Mesendoderm (in vitro differentiated cells): ENCODE measurements around the gene STAB1.

Experiments used
- DNase-seq: peaks from one replicate; pipeline ENCODE4 v3.0.0; 2013
- H2AK5ac ChIP-seq: 2 replicates; pipeline ENCODE4 v1.6.1; 2013; ENCODE audit warnings: low read length, inconsistent platforms
- H2BK120ac ChIP-seq: 2 replicates; pipeline ENCODE4 v1.6.1; 2013; ENCODE audit warnings: low read depth, mild to moderate bottlenecking, low read length, moderate library complexity, mixed read lengths
- H2BK15ac ChIP-seq: replicated peaks from 2 replicates; pipeline ENCODE4 v1.6.1; 2013; ENCODE audit warnings: low read depth, mild to moderate bottlenecking, moderate library complexity
- H2BK5ac ChIP-seq: 2 replicates; pipeline ENCODE4 v1.6.1; 2013; ENCODE audit warnings: low read length, inconsistent platforms
- H3K18ac ChIP-seq: 2 replicates; pipeline ENCODE4 v1.6.1; 2013; ENCODE audit warnings: mild to moderate bottlenecking, low read length, mixed read lengths
- H3K23ac ChIP-seq: one replicate; pipeline ENCODE4 v1.6.1; 2013; ENCODE audit warnings: low read length
- H3K27ac ChIP-seq: 2 replicates; pipeline ENCODE4 v1.5.1; 2013; ENCODE audit warnings: low read depth, mild to moderate bottlenecking, inconsistent platforms, low read length, moderate library complexity
- H3K27me3 ChIP-seq: 2 replicates; pipeline ENCODE4 v1.6.1; 2013; ENCODE audit warnings: low read length, control low read depth, mild to moderate bottlenecking, inconsistent platforms; ENCODE audit not compliant: insufficient read depth, poor library complexity
- H3K36me3 ChIP-seq: 2 replicates; pipeline ENCODE4 v1.6.1; 2013; ENCODE audit warnings: low read length, inconsistent platforms; ENCODE audit not compliant: control insufficient read depth, insufficient read depth
- H3K4ac ChIP-seq: one replicate; pipeline ENCODE4 v1.6.1; 2013; ENCODE audit warnings: low read depth, mild to moderate bottlenecking, low read length, moderate library complexity
- H3K4me1 ChIP-seq: 2 replicates; pipeline ENCODE4 v1.6.1; 2013; ENCODE audit warnings: low read depth, low read length, inconsistent platforms; ENCODE audit not compliant: control insufficient read depth
- H3K4me2 ChIP-seq: 2 replicates; pipeline ENCODE4 v1.6.1; 2013; ENCODE audit warnings: low read length
- H3K4me3 ChIP-seq: 2 replicates; pipeline ENCODE4 v1.5.1; 2013; ENCODE audit warnings: mild to moderate bottlenecking, low read length
- H3K56ac ChIP-seq: one replicate; pipeline ENCODE4 v1.6.1; 2013; ENCODE audit warnings: low read length
- H3K79me1 ChIP-seq: 2 replicates; pipeline ENCODE4 v1.6.1; 2013; ENCODE audit warnings: low read length, inconsistent platforms
- H3K79me2 ChIP-seq: 2 replicates; pipeline ENCODE4 v1.6.1; 2013; ENCODE audit warnings: mild to moderate bottlenecking, low read length; ENCODE audit not compliant: control insufficient read depth, insufficient read depth
- H3K9ac ChIP-seq: 2 replicates; pipeline ENCODE4 v1.6.1; 2013; ENCODE audit warnings: low read length, inconsistent platforms
- H4K5ac ChIP-seq: one replicate; pipeline ENCODE4 v1.6.1; 2013; ENCODE audit warnings: low read length
- H4K8ac ChIP-seq: one replicate; pipeline ENCODE4 v1.6.1; 2013; ENCODE audit warnings: low read depth, mild to moderate bottlenecking, control low read depth, low read length, moderate library complexity
- WGBS: extraction: QIAGEN DNeasy Blood & Tissue Kit; methylation state at CpG from one replicate; pipeline ENCODE4 v1.1.7; 2013; ENCODE audit warnings: low lambda C conversion rate, missing lambda C conversion rate; ENCODE audit not compliant: insufficient coverage; ENCODE audit errors: extremely low coverage; 5-methylcytosine and 5-hydroxymethylcytosine counted together

STAB1 gene

DNA sequence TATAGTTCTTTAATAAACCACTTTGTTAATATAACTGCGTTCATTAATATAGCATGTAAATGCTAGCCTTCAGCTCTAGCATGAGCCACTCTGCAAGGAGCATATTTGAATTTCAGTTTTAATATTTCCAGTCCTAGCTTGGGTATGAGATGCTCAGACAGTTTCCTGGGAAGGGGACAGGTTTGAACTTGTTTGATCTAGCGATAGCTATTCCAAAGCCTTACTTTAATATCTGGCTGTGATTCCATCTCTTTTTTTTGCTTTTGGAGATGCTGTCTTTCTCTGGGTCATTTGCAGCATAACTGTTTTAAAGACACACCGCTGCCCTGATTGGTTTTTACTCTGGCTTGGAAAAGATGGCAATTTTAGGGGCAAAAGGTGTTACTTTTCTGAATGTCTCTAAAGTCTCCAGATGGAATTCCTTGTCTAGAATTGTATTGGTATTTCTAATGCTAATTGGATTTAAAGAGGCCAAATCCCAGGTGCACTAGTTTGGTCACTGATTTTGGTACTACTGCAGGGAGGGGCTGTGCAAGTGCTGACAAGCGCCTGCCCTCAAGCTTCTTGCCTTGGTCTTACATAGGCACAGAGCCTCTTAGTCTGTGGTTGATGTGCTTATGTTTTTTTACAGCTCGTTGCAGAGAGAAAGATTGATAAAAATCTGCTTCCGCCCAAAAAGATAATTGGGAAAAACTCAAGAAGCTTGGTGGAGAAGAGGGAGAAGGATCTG lies 36.9 kb upstream of the STAB1 start:
- H3K9ac ChIP-seq, result no peak overlapping the region
- no peak overlapping the region for H3K4me2 ChIP-seq
- no peak overlapping the region for H3K4me3 ChIP-seq
- H3K4me1 ChIP-seq, result peaks cover 7% of the 10 kb centered on the region
- H3K18ac ChIP-seq, result no peak overlapping the region
- no peak overlapping the region for H3K27ac ChIP-seq
- no peak overlapping the region for H2BK5ac ChIP-seq
- H3K56ac ChIP-seq, result no peak overlapping the region
- DNase-seq, result no peak
- peaks cover 22% of the 10 kb centered on the region for H3K79me1 ChIP-seq
- no peaks in the 10 kb centered on the region for H3K27me3 ChIP-seq
- no peak overlapping the region for H2BK15ac ChIP-seq
- no peak overlapping the region for H4K8ac ChIP-seq
- H3K4ac ChIP-seq, result no peak overlapping the region
- H3K36me3 ChIP-seq, result peaks cover 4% of the 10 kb centered on the region
- WGBS, result no CpG with 5 or more reads among the region's 6 CpGs
- no peak overlapping the region for H4K5ac ChIP-seq
- no peak overlapping the region for H3K23ac ChIP-seq
- no peak overlapping the region for H2AK5ac ChIP-seq
- H2BK120ac ChIP-seq, result no peak overlapping the region
- H3K79me2 ChIP-seq, result peaks cover 20% of the 10 kb centered on the region

- no peak overlapping the region for H4K5ac ChIP-seq
- DNase-seq, result no peak
- no peak overlapping the region for H3K56ac ChIP-seq
- no peak overlapping the region for H3K18ac ChIP-seq
- H3K9ac ChIP-seq, result no peak overlapping the region
- no peak overlapping the region for H4K8ac ChIP-seq
- WGBS, result no CpG with 5 or more reads among the region's 14 CpGs
- no peak overlapping the region for H3K23ac ChIP-seq
- H3K4me2 ChIP-seq, result no peak overlapping the region
- no peak overlapping the region for H3K4ac ChIP-seq
- H2AK5ac ChIP-seq, result no peak overlapping the region
- H3K27ac ChIP-seq, result no peak overlapping the region
- H3K27me3 ChIP-seq, result no peaks in the 10 kb centered on the region
- peaks cover 7% of the 10 kb centered on the region for H3K4me1 ChIP-seq
- no peak overlapping the region for H2BK15ac ChIP-seq
- peaks cover 20% of the 10 kb centered on the region for H3K79me2 ChIP-seq
- no peak overlapping the region for H3K4me3 ChIP-seq
- peaks cover 4% of the 10 kb centered on the region for H3K36me3 ChIP-seq
- H3K79me1 ChIP-seq, result peaks cover 22% of the 10 kb centered on the region
- H2BK5ac ChIP-seq, result no peak overlapping the region
- H2BK120ac ChIP-seq, result no peak overlapping the region
Measured at GRCh38 chr3:52458770-52459545, 36.2 kb upstream of the STAB1 start.

DNA sequence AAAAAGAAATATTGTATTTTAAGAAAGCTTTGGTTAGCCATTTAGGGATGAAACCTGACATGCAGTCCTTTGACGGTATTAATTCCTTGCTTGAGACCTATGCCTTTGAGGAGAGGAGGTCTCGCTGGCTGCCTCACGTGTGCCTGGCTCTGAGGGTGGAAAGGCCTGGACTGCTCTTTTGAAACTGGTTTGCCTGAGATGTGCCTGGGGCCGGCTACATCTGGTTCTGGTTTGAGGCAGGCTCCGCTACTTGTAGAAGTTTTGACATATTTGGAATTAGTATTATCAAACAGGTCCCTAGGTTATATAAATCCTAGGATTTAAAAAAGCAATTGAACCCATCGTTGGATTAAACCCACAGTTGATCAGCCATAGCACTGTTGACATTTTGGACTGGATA lies 33.3 kb upstream of the STAB1 start:
- Histone ChIP-seq H3K4me3 (no peak overlapping the region), H2BK120ac (no peak overlapping the region), H3K23ac (no peak overlapping the region), H2BK5ac (no peak overlapping the region), H3K18ac (no peak overlapping the region), H3K79me1 (peaks cover 18% of the 10 kb centered on the region), H3K9ac (no peak overlapping the region), H3K27ac (no peak overlapping the region), H2AK5ac (no peak overlapping the region), H3K36me3 (peaks cover 7% of the 10 kb centered on the region), H4K8ac (no peak overlapping the region), H3K4me1 (peaks cover 1% of the 10 kb centered on the region), H3K27me3 (no peaks in the 10 kb centered on the region), H3K79me2 (peaks cover 16% of the 10 kb centered on the region), H4K5ac (no peak overlapping the region), H2BK15ac (no peak overlapping the region), H3K4me2 (no peak overlapping the region), H3K56ac (no peak overlapping the region), H3K4ac (no peak overlapping the region)
- WGBS, result no CpG with 5 or more reads among the region's 6 CpGs
- no peak for DNase-seq

GRCh38 chr3:52463416-52463815 lies 31.7 kb upstream of the STAB1 start:
- WGBS, result no CpG with 5 or more reads among the region's 5 CpGs
- peaks cover 4% of the 10 kb centered on the region for H3K36me3 ChIP-seq
- no peak overlapping the region for H3K23ac ChIP-seq
- H3K27me3 ChIP-seq, result no peaks in the 10 kb centered on the region
- H3K4me2 ChIP-seq, result no peak overlapping the region
- no peak overlapping the region for H3K56ac ChIP-seq
- H2BK5ac ChIP-seq, result no peak overlapping the region
- no peak overlapping the region for H2BK15ac ChIP-seq
- H3K4me3 ChIP-seq, result no peak overlapping the region
- no peak overlapping the region for H2AK5ac ChIP-seq
- DNase-seq, result no peak
- H2BK120ac ChIP-seq, result no peak overlapping the region
- no peak overlapping the region for H3K18ac ChIP-seq
- H3K9ac ChIP-seq, result no peak overlapping the region
- no peak overlapping the region for H3K4ac ChIP-seq
- H3K79me1 ChIP-seq, result peaks cover 9% of the 10 kb centered on the region
- no peak overlapping the region for H3K27ac ChIP-seq
- H4K5ac ChIP-seq, result no peak overlapping the region
- H4K8ac ChIP-seq, result no peak overlapping the region
- H3K79me2 ChIP-seq, result peaks cover 10% of the 10 kb centered on the region
- no peaks in the 10 kb centered on the region for H3K4me1 ChIP-seq

DNA sequence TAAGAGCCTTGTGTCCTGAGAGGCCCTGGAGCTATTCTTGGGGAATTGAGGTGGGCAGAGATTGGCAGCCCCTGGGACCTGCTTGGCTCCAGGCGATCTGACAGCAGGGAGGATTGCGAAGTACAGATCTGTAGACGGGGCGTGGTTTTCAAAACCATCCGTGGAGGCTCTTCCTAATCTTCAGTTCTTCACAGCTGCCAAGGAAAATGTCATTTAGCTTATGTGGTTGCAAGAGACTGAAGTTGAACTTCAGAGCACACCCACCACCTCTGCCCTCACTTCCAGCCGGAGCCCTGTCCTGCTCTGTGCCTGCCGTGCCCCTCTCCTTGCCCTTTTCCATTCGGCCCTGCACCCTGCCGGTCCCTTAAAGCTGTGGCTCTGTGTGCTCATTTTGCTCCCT lies 26.8 kb upstream of the STAB1 start:
- H4K8ac ChIP-seq, result no peak overlapping the region
- H2AK5ac ChIP-seq, result no peak overlapping the region
- H3K18ac ChIP-seq, result no peak overlapping the region
- no peak overlapping the region for H2BK120ac ChIP-seq
- no peak for DNase-seq
- H3K79me2 ChIP-seq, result peaks cover 9% of the 10 kb centered on the region
- H3K79me1 ChIP-seq, result peaks cover 5% of the 10 kb centered on the region
- no peak overlapping the region for H4K5ac ChIP-seq
- H3K4me2 ChIP-seq, result no peak overlapping the region
- H2BK5ac ChIP-seq, result no peak overlapping the region
- H3K4ac ChIP-seq, result no peak overlapping the region
- H3K4me3 ChIP-seq, result no peak overlapping the region
- no peak overlapping the region for H3K56ac ChIP-seq
- H2BK15ac ChIP-seq, result no peak overlapping the region
- no CpG with 5 or more reads among the region's 9 CpGs for WGBS
- no peak overlapping the region for H3K9ac ChIP-seq
- H3K27me3 ChIP-seq, result no peaks in the 10 kb centered on the region
- H3K4me1 ChIP-seq, result no peaks in the 10 kb centered on the region
- peaks cover 6% of the 10 kb centered on the region for H3K36me3 ChIP-seq
- H3K23ac ChIP-seq, result no peak overlapping the region
- no peak overlapping the region for H3K27ac ChIP-seq
